SK-N-SH (cell line): ENCODE measurements around the gene CRAT. TPM values are rescaled to one million over a fixed set of nuclear protein-coding genes. Genes with fewer than 3 reads are reported as not detected.

Source experiments
- CTCF ChIA-PET: fragments of 300-600, 350-600 bp; formaldehyde crosslinking; extraction: SDS; loops from one replicate; lab custom pipeline; 2021; lab: Yijun Ruan, JAX
- POLR2A ChIA-PET: fragments of 350-600 bp; sonication (Branson Sonifier 250); formaldehyde crosslinking; extraction: SDS; loops from one replicate; lab custom pipeline; 2020; ENCODE audit warnings: antibody characterized with exemption, inconsistent platforms; lab: Yijun Ruan, JAX
- DNase-seq: peaks from one replicate; pipeline ENCODE4 v3.0.0; 2012
- H2AFZ ChIP-seq: fragments of 200-600 bp; sonication (generic); 2 replicates; pipeline ENCODE4 v1.8.1; 2016; ENCODE audit warnings: antibody characterized with exemption, mild to moderate bottlenecking, low read depth
- H3F3A ChIP-seq: fragments of 200-600 bp; sonication (generic); replicated peaks from 2 replicates; pipeline ENCODE3; 2016; ENCODE audit warnings: antibody characterized with exemption, mild to moderate bottlenecking; ENCODE audit not compliant: insufficient read depth
- H3K27ac ChIP-seq, 2 experiments: fragments of 200-500 bp in 1 of 2; fragments of 200-600 bp in 1 of 2; sonication (Bioruptor generic) in 1 of 2; sonication (generic), shearing (Covaris generic) in 1 of 2; 2 replicates each; pipeline versions ENCODE4 v1.5.1 to v1.6.1; 2014 to 2016; ENCODE audit warnings: low read depth in 2 of 2, inconsistent platforms in 1 of 2, low read length in 1 of 2, mild to moderate bottlenecking in 1 of 2, mixed read lengths in 1 of 2
- H3K27me3 ChIP-seq: fragments of 200-600 bp; sonication (generic), shearing (Covaris generic); 2 replicates; pipeline ENCODE4 v1.6.1; 2016; ENCODE audit warnings: mixed run types; ENCODE audit not compliant: insufficient read depth
- H3K36me3 ChIP-seq, 2 experiments: fragments of 200-500 bp in 1 of 2; fragments of 200-600 bp in 1 of 2; sonication (Bioruptor generic) in 1 of 2; sonication (generic) in 1 of 2; replicated peaks in 1 of 2; 2 replicates each; pipeline versions ENCODE3 to v1.5.1; 2014 to 2016; ENCODE audit warnings: low read length in 1 of 2, mild to moderate bottlenecking in 1 of 2; ENCODE audit not compliant: insufficient read depth in 2 of 2, control insufficient read depth in 1 of 2
- H3K4me1 ChIP-seq, 2 experiments: fragments of 200-500 bp in 1 of 2; fragments of 200-600 bp in 1 of 2; sonication (Bioruptor generic) in 1 of 2; sonication (generic), shearing (Covaris generic) in 1 of 2; 2 replicates each; pipeline versions ENCODE4 v1.5.1 to v1.6.1; 2014 to 2016; ENCODE audit warnings: low read depth in 1 of 2, low read length in 1 of 2, mixed run types in 1 of 2; ENCODE audit not compliant: insufficient read depth in 2 of 2, control insufficient read depth in 1 of 2
- H3K4me2 ChIP-seq: fragments of 200-600 bp; sonication (generic), shearing (Covaris generic); 2 replicates; pipeline ENCODE4 v1.6.1; 2017; ENCODE audit warnings: mixed run types
- H3K4me3 ChIP-seq, 2 experiments: fragments of 200-500 bp in 1 of 2; fragments of 200-600 bp in 1 of 2; sonication (Bioruptor generic) in 1 of 2; sonication (generic), shearing (Covaris generic) in 1 of 2; 2 replicates each; pipeline versions ENCODE4 v1.5.1 to v1.8.1; 2014 to 2016; ENCODE audit warnings: low read depth in 2 of 2, inconsistent platforms in 1 of 2, low read length in 1 of 2, mild to moderate bottlenecking in 1 of 2, mixed read lengths in 1 of 2, moderate library complexity in 1 of 2
- H3K79me2 ChIP-seq: fragments of 200-600 bp; sonication (generic); 2 replicates; pipeline ENCODE4 v1.8.1; 2017; ENCODE audit warnings: mild to moderate bottlenecking; ENCODE audit not compliant: insufficient read depth
- H3K9ac ChIP-seq: fragments of 200-600 bp; sonication (generic); 2 replicates; pipeline ENCODE4 v1.6.1; 2017; ENCODE audit warnings: mixed run types
- H3K9me2 ChIP-seq: fragments of 200-600 bp; sonication (generic); 2 replicates; pipeline ENCODE4 v1.6.1; 2017; ENCODE audit warnings: mixed run types
- H3K9me3 ChIP-seq: fragments of 200-600 bp; sonication (generic); 2 replicates; pipeline ENCODE4 v1.6.1; 2017; ENCODE audit warnings: mixed run types, mild to moderate bottlenecking, moderate library complexity
- H4K20me1 ChIP-seq: fragments of 200-600 bp; sonication (generic); 2 replicates; pipeline ENCODE4 v1.6.1; 2017; ENCODE audit warnings: mild to moderate bottlenecking, mixed run types; ENCODE audit not compliant: insufficient read depth
- ELF1 ChIP-seq: IDR thresholded peaks from 2 replicates; pipeline ENCODE4 v1.4.0; 2012
- EZH2phosphoT487 ChIP-seq: fragments of 200-600 bp; sonication (generic); IDR thresholded peaks from 2 replicates; pipeline ENCODE4 v1.6.1; 2017; ENCODE audit warnings: low read depth, mixed run types, mild to moderate bottlenecking, antibody characterized with exemption, moderate library complexity, borderline replicate concordance
- FOSL2 ChIP-seq: IDR thresholded peaks from 2 replicates; pipeline ENCODE4 v1.4.0; 2012; ENCODE audit warnings: low read depth, mild to moderate bottlenecking, moderate library complexity, borderline replicate concordance
- GABPA ChIP-seq: IDR thresholded peaks from 2 replicates; pipeline ENCODE4 v1.4.0; 2012; ENCODE audit warnings: low read depth, mild to moderate bottlenecking
- GATA2 ChIP-seq: sonication (generic); formaldehyde crosslinking; IDR thresholded peaks from 2 replicates; pipeline ENCODE4 v1.5.0; 2020; ENCODE audit warnings: mild to moderate bottlenecking, missing genetic modification reagents
- JUND ChIP-seq: IDR thresholded peaks from 2 replicates; pipeline ENCODE4 v1.4.0; 2012
- RCOR1 ChIP-seq: fragments of 150-350 bp; IDR thresholded peaks from 2 replicates; pipeline ENCODE4 v1.6.1; 2017; ENCODE audit warnings: antibody characterized with exemption, low read length
- RFX5 ChIP-seq: IDR thresholded peaks from 2 replicates; pipeline ENCODE4 v1.6.1; 2012; ENCODE audit warnings: mild to moderate bottlenecking, improper control_type of control experiment, low read length
- SMC3 ChIP-seq: IDR thresholded peaks from 2 replicates; pipeline ENCODE4 v1.6.1; 2012; ENCODE audit warnings: low read depth, low read length, improper control_type of control experiment
- TCF12 ChIP-seq: IDR thresholded peaks from 2 replicates; pipeline ENCODE4 v1.4.0; 2012
- TEAD4 ChIP-seq: IDR thresholded peaks from 2 replicates; pipeline ENCODE4 v1.4.0; 2012; ENCODE audit warnings: mild to moderate bottlenecking, borderline replicate concordance; ENCODE audit not compliant: insufficient read depth
- WGBS: methylation state at CpG from one replicate; pipeline ENCODE4 v1.1.6; 2017; ENCODE audit warnings: low lambda C conversion rate; 5-methylcytosine and 5-hydroxymethylcytosine counted together
- polyA plus RNA-seq, 3 experiments: library from polyadenylated mRNA; depleted of rRNA; stranded (reverse); fragments of >200 nt; gene quantifications; 2 replicates each; pipeline ENCODE4 v1.2.3, GENCODE V29; 2012
- TF ChIP-seq, protein P1 (sequence below): IDR thresholded peaks from 2 replicates; pipeline ENCODE4 v1.4.0; 2012; ENCODE audit warnings: low read depth, borderline replicate concordance
- TF ChIP-seq, protein P2 (sequence below): IDR thresholded peaks from 2 replicates; pipeline ENCODE4 v1.6.1; 2012; ENCODE audit warnings: mild to moderate bottlenecking, low read depth, low read length, moderate library complexity
- TF ChIP-seq, protein P3 (sequence below): IDR thresholded peaks from 2 replicates; pipeline ENCODE4 v1.4.0; 2012; ENCODE audit warnings: low read depth

Gene CRAT
- polyA plus RNA-seq, 1 of the 3 experiments (the other 2 are of a cell fraction), result 44.5 TPM

DNA sequence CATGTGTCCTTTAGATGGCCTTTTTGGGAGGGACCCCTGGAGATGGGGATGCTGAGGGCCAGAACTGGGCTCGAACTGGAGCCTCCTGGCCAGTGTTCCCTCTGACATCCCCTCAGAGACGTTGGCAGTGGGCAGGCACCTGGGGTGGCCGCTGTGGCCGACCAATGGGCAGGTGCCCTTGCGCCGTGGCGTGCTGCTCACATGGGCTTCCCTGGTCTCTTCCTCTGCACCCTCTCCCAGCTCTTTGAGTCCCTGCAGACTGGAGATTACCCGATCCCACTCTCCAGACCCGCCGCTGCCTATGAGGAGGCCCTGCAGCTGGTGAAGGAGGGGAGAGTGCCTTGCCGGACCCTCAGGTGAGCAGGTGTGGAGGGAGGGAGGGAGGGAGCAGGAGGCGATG is 49.6 kb downstream of the CRAT start:
- no peaks in the 10 kb centered on the region for H3K9me2 ChIP-seq
- H3K9ac ChIP-seq, result no peak overlapping the region
- POLR2A ChIA-PET, result no interaction called here
- TF ChIP-seq SMC3, result no peak
- no peak for TF ChIP-seq RFX5
- no peak for TF ChIP-seq GABPA
- TF ChIP-seq, protein P1, sequence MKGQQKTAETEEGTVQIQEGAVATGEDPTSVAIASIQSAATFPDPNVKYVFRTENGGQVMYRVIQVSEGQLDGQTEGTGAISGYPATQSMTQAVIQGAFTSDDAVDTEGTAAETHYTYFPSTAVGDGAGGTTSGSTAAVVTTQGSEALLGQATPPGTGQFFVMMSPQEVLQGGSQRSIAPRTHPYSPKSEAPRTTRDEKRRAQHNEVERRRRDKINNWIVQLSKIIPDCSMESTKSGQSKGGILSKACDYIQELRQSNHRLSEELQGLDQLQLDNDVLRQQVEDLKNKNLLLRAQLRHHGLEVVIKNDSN, result no peak
- no peak for TF ChIP-seq JUND
- TF ChIP-seq ELF1, result no peak
- H3K4me3 ChIP-seq, result no peak overlapping the region
- no peaks in the 10 kb centered on the region for H3K9me3 ChIP-seq
- WGBS, result 94% methylated on average over 11 of the region's 12 CpGs
- H3K4me1 ChIP-seq, result no peaks in the 10 kb centered on the region
- no peak overlapping the region for H3K4me2 ChIP-seq
- CTCF ChIA-PET, result no interaction called here
- H3F3A ChIP-seq, result no peaks in the 10 kb centered on the region
- no peak overlapping the region for H3K27ac ChIP-seq
- H3K27me3 ChIP-seq, result no peaks in the 10 kb centered on the region
- DNase-seq, result no peak
- H3K79me2 ChIP-seq, result no peaks in the 10 kb centered on the region
- H2AFZ ChIP-seq, result no peak overlapping the region
- peaks cover 0 to 19% of the 10 kb centered on the region in 2 experiments for H3K36me3 ChIP-seq
- H4K20me1 ChIP-seq, result no peaks in the 10 kb centered on the region

DNA sequence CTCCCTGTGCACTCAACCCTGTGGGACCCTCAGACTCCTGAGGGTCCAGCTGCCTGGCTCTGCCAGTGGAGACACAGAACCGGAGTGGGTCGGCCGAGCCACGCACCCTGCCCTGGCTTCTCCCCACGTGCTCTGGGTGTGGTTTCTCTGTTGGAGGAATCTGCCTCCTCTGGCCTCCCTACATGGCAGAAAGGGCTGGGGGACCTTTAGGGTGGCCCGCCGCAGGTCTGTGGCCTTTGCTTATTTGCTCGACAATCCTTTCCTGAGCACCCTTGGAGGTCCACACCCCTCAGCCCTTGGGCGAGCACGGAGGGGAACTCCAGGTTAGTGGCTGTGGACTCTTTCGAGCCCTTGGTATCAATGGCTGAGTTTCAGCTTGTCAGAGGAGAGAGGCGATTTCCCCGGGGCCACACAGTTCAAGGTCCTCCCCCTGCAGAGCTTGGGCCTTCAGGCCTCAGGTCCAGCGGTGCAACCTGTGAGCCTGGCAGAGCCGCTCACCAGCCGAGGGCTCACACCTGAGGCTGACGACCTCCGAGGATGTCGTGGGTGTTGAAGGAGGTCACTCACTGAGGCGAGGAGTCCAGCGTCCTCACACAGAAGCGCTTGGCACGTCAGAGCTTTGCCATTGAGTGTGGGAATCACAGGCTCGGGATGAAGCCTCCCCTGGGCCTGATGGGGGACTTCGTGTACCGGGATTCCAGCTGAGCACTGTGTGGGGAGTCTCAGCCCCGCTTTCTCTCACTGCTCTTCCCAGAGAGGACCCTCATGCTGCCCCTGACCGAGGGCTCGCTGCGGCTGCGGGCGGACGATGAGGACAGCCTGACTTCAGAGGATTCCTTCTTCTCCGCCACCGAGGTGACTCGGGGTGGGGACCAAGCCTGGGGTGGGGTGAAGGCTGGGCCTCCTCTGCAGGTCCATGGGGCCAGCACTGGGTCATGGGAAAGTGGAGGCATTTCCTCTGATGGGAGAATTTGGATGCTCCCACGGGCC is 50.5 kb downstream of the CRAT start:
- Histone ChIP-seq H3K9ac (no peak overlapping the region), H4K20me1 (no peaks in the 10 kb centered on the region), H2AFZ (no peak overlapping the region), H3K9me3 (no peaks in the 10 kb centered on the region), H3K4me2 (no peak overlapping the region), H3K4me3 (no peak overlapping the region), H3K79me2 (no peaks in the 10 kb centered on the region), H3K36me3 (peaks cover 0 to 14% of the 10 kb centered on the region in 2 experiments), H3K27me3 (no peaks in the 10 kb centered on the region), H3K4me1 (no peaks in the 10 kb centered on the region), H3K27ac (no peak overlapping the region), H3K9me2 (no peaks in the 10 kb centered on the region), H3F3A (no peaks in the 10 kb centered on the region)
- DNase-seq, result no peak
- ChIA-PET POLR2A (no interaction called here), CTCF (no interaction called here)
- TF ChIP-seq GATA2 (CRISPR knock-in tag) (no peak), RCOR1 (no peak), TCF12 (no peak), FOSL2 (no peak), RFX5 (no peak), TEAD4 (no peak), SMC3 (no peak), EZH2phosphoT487 (no peak)
- TF ChIP-seq, protein P1, result no peak
- TF ChIP-seq, protein P2, sequence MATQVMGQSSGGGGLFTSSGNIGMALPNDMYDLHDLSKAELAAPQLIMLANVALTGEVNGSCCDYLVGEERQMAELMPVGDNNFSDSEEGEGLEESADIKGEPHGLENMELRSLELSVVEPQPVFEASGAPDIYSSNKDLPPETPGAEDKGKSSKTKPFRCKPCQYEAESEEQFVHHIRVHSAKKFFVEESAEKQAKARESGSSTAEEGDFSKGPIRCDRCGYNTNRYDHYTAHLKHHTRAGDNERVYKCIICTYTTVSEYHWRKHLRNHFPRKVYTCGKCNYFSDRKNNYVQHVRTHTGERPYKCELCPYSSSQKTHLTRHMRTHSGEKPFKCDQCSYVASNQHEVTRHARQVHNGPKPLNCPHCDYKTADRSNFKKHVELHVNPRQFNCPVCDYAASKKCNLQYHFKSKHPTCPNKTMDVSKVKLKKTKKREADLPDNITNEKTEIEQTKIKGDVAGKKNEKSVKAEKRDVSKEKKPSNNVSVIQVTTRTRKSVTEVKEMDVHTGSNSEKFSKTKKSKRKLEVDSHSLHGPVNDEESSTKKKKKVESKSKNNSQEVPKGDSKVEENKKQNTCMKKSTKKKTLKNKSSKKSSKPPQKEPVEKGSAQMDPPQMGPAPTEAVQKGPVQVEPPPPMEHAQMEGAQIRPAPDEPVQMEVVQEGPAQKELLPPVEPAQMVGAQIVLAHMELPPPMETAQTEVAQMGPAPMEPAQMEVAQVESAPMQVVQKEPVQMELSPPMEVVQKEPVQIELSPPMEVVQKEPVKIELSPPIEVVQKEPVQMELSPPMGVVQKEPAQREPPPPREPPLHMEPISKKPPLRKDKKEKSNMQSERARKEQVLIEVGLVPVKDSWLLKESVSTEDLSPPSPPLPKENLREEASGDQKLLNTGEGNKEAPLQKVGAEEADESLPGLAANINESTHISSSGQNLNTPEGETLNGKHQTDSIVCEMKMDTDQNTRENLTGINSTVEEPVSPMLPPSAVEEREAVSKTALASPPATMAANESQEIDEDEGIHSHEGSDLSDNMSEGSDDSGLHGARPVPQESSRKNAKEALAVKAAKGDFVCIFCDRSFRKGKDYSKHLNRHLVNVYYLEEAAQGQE, result no peak
- TF ChIP-seq, protein P3, sequence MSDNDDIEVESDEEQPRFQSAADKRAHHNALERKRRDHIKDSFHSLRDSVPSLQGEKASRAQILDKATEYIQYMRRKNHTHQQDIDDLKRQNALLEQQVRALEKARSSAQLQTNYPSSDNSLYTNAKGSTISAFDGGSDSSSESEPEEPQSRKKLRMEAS, result no peak
- 90% methylated on average over 19 of the region's 37 CpGs for WGBS
